ENCODE measurements around the gene SUGP2. TPM values are rescaled to one million over a fixed set of nuclear protein-coding genes. Genes with fewer than 3 reads are reported as not detected.

SUGP2 gene
- total RNA-seq, 1 donor from 2014 or later = 123 TPM

GRCh38 chr19:19064098-19064722, 30.9 kb upstream of the SUGP2 start:
- peaks cover 47% of the 10 kb centered on the region for H3K27me3 ChIP-seq
- peaks cover 3% of the 10 kb centered on the region for H4K20me1 ChIP-seq (ENCODE audit: low read depth)
- no peaks in the 10 kb centered on the region for H3K36me3 ChIP-seq
- no peaks in the 10 kb centered on the region for H3K9me3 ChIP-seq (ENCODE audit: low read depth)
- H3K4me2 ChIP-seq = peak overlapping the region; percentile 81
- Mint-ChIP-seq H3K27me3 (ENCODE audit: insufficient read depth, low read depth) (peaks cover 20% of the 10 kb centered on the region), H3K9me3 (no peaks in the 10 kb centered on the region), H3K4me3 (peak overlapping the region; percentile 91), H3K27ac (no peak overlapping the region), H3K36me3 (peaks cover 2% of the 10 kb centered on the region), H3K4me1 (peaks cover 16% of the 10 kb centered on the region)
- no peaks in the 10 kb centered on the region for H3K79me2 ChIP-seq (ENCODE audit: low read depth)
- H3K4me1 ChIP-seq = peaks cover 5% of the 10 kb centered on the region
- no peak for TF ChIP-seq EZH2 (IDR thresholded peaks at IDR 0.05)
- TF ChIP-seq EZH2phosphoT487 (IDR thresholded peaks at IDR 0.05) = no peak
- peak; percentile 35 for TF ChIP-seq CTCF (IDR thresholded peaks at IDR 0.05)
- H3F3A ChIP-seq (ENCODE audit: low read depth) = peaks cover 16% of the 10 kb centered on the region
- no peak for DNase-seq (ENCODE audit: low spot score)
- no peak overlapping the region for H3K27ac ChIP-seq
- no peak overlapping the region for H3K9ac ChIP-seq
- H2AFZ ChIP-seq (replicated peaks) = no peak overlapping the region
- H3K4me3 ChIP-seq = peak overlapping the region; percentile 48

GRCh38 chr19:19063183-19064097, 30.1 kb upstream of the SUGP2 start, which contains the start of gene SLC25A42:
Gene SLC25A42, plus strand, starts transcription at chr19:19063994. Its CDS starts 32,131 bp downstream, at chr19:19096125.
- TF ChIP-seq EZH2phosphoT487 (IDR thresholded peaks at IDR 0.05) (no peak), EZH2 (IDR thresholded peaks at IDR 0.05) (no peak), CTCF (IDR thresholded peaks at IDR 0.05) (no peak)
- Histone ChIP-seq H3F3A (ENCODE audit: low read depth) (peaks cover 16% of the 10 kb centered on the region), H3K27ac (no peak within 1 kb of the TSS), H4K20me1 (ENCODE audit: low read depth) (peaks cover 3% of the 10 kb centered on the region), H3K9ac (no peak within 1 kb of the TSS), H3K36me3 (no peaks in the 10 kb centered on the region), H3K4me3 (peak within 1 kb of the TSS; percentile 48), H2AFZ (replicated peaks) (no peak within 1 kb of the TSS), H3K27me3 (peaks cover 43% of the 10 kb centered on the region), H3K9me3 (ENCODE audit: low read depth) (no peaks in the 10 kb centered on the region), H3K4me2 (peak within 1 kb of the TSS; percentile 81), H3K4me1 (peaks cover 5% of the 10 kb centered on the region), H3K79me2 (ENCODE audit: low read depth) (no peaks in the 10 kb centered on the region)
- peak; percentile 99 for DNase-seq (ENCODE audit: low spot score)
- H3K27ac Mint-ChIP-seq = no peak within 1 kb of the TSS
- peak within 1 kb of the TSS; percentile 91 for H3K4me3 Mint-ChIP-seq
- H3K4me1 Mint-ChIP-seq = peaks cover 16% of the 10 kb centered on the region
- no peaks in the 10 kb centered on the region for H3K9me3 Mint-ChIP-seq
- H3K27me3 Mint-ChIP-seq (ENCODE audit: insufficient read depth, low read depth) = peaks cover 20% of the 10 kb centered on the region
- peaks cover 2% of the 10 kb centered on the region for H3K36me3 Mint-ChIP-seq

DNA sequence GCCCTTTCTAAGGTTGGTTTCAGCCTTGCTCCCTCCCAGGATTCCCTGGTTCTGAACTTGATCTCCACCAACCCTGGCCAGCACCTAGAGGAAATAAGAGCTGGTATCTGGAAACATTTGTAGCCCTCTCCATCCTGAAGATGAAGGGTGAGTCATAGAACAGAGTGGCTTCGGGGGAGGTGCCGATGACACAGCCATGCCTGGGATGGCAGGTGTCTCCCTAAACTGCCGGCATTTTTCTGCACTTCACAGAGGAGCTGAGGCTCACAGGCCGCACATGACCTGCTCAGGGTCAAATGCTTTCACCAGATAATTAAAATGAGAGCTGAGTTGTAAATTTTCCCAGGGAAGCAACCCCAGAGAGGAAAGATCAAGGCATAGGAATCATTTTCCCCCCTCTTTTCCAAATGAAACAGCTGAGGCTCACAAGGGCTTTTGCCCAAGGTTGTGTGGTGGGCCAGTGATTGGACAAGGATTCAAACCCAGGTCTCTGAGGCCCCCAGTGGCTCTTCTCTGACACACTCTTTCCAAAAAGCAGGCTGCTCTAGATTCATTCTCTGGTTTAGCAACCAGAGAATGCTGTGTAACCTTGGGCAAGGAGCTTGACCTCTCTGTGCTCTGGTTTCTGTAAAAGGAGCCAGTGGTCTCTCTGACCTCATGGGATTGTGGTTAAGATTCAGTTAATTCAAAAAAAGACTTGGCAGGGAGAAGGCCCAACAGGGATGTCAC, 29.3 kb upstream of the SUGP2 start:
- Histone ChIP-seq H3K36me3 (no peaks in the 10 kb centered on the region), H3K4me1 (peaks cover 5% of the 10 kb centered on the region), H4K20me1 (ENCODE audit: low read depth) (peaks cover 3% of the 10 kb centered on the region), H3K9ac (no peak overlapping the region), H3K27ac (no peak overlapping the region), H3K27me3 (peaks cover 37% of the 10 kb centered on the region), H3K4me3 (peak overlapping the region; percentile 48), H3K4me2 (peak overlapping the region; percentile 74), H3F3A (ENCODE audit: low read depth) (peaks cover 16% of the 10 kb centered on the region), H3K9me3 (ENCODE audit: low read depth) (no peaks in the 10 kb centered on the region), H2AFZ (replicated peaks) (no peak overlapping the region), H3K79me2 (ENCODE audit: low read depth) (no peaks in the 10 kb centered on the region)
- peaks cover 5% of the 10 kb centered on the region for H3K36me3 Mint-ChIP-seq
- TF ChIP-seq EZH2 (IDR thresholded peaks at IDR 0.05) (no peak), CTCF (IDR thresholded peaks at IDR 0.05) (no peak), EZH2phosphoT487 (IDR thresholded peaks at IDR 0.05) (no peak)
- H3K4me1 Mint-ChIP-seq = peaks cover 15% of the 10 kb centered on the region
- no peak for DNase-seq (ENCODE audit: low spot score)
- no peaks in the 10 kb centered on the region for H3K9me3 Mint-ChIP-seq
- no peak overlapping the region for H3K27ac Mint-ChIP-seq
- H3K27me3 Mint-ChIP-seq (ENCODE audit: insufficient read depth, low read depth) = peaks cover 20% of the 10 kb centered on the region
- H3K4me3 Mint-ChIP-seq = peak overlapping the region; percentile 91
